ENCODE measurements around the gene CUX1. TPM values are rescaled to one million over a fixed set of nuclear protein-coding genes. Genes with fewer than 3 reads are reported as not detected.

CUX1 gene
- total and polyA plus RNA-seq, 2 donors (not counting 1 experiment from before 2014, with no cell fraction given) = 10.8 to 86.5 TPM

DNA sequence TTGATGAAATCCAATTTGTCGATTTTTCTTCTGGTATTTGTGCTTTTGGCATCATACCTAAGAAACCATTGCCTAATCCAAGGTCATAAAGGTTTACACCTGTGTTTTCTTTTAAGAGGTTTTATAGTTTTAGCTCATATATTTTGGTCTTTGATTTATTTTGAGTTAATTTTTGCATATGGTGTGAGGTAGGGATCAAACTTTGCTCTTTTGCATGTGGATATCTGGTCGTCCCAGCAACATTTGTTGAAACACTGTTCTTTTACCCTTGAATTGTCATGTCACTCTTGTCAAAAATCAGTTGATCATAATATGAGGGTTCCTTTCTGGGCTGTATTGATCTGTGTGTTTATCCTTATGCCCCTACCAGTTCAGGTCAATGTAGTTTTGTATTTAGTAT is 236.7 kb downstream of the CUX1 start:
- intact Hi-C loops (cut with micrococcal nuclease) = no loop called here
- Mint-ChIP-seq H3K4me3 (no peak overlapping the region), H3K27ac (no peak overlapping the region), H3K4me1 (peaks cover 21% of the 10 kb centered on the region), H3K9me3 (ENCODE audit: insufficient read depth) (no peaks in the 10 kb centered on the region), H3K27me3 (no peaks in the 10 kb centered on the region)
- Histone ChIP-seq H3K4me1 (ENCODE audit: control insufficient read depth in 2 of 2, insufficient read depth in 2 of 2, low read length in 2 of 2) (no peaks in the 10 kb centered on the region), H3K36me3 (replicated peaks in 1 of 2; ENCODE audit: control extremely low read depth in 1 of 2, control insufficient read depth in 1 of 2, extremely low read depth in 1 of 2, insufficient read depth in 2 of 2, low read length in 1 of 2) (peaks cover 0 to 2% of the 10 kb centered on the region in 2 experiments), H3K27me3 (replicated peaks in 1 of 4; ENCODE audit: control extremely low read depth in 1 of 4, control insufficient read depth in 3 of 4, insufficient read depth in 4 of 4, low read length in 3 of 4) (no peaks in the 10 kb centered on the region), H4K20me1 (ENCODE audit: control insufficient read depth, insufficient read depth, low read length, poor library complexity, severe bottlenecking) (peaks cover 6% of the 10 kb centered on the region), H3K4me3 (ENCODE audit: control extremely low read depth in 1 of 5, extremely low read depth in 1 of 5, insufficient read depth in 1 of 5, low read depth in 2 of 5, low read length in 4 of 5) (no peak overlapping the region), H3K9me3 (ENCODE audit: control extremely low read depth in 1 of 3, control insufficient read depth in 2 of 3, insufficient read depth in 1 of 3, low read length in 2 of 3) (peaks cover 2 to 12% (median 4%) of the 10 kb centered on the region in 3 donors), H2AFZ (ENCODE audit: insufficient read depth, low read depth, low read length, poor library complexity, severe bottlenecking) (no peak overlapping the region), H3K9ac (ENCODE audit: low read length) (no peak overlapping the region), H3K79me2 (ENCODE audit: control insufficient read depth, insufficient read depth, low read length) (peaks cover 8% of the 10 kb centered on the region), H3K27ac (ENCODE audit: low read length in 2 of 2) (no peak overlapping the region), H3K4me2 (replicated peaks; ENCODE audit: low read depth, low read length, poor library complexity, severe bottlenecking) (no peak overlapping the region)
- DNase-seq (no peak), ATAC-seq (ENCODE audit: low read depth) (no peak)
- TF ChIP-seq, protein P1, sequence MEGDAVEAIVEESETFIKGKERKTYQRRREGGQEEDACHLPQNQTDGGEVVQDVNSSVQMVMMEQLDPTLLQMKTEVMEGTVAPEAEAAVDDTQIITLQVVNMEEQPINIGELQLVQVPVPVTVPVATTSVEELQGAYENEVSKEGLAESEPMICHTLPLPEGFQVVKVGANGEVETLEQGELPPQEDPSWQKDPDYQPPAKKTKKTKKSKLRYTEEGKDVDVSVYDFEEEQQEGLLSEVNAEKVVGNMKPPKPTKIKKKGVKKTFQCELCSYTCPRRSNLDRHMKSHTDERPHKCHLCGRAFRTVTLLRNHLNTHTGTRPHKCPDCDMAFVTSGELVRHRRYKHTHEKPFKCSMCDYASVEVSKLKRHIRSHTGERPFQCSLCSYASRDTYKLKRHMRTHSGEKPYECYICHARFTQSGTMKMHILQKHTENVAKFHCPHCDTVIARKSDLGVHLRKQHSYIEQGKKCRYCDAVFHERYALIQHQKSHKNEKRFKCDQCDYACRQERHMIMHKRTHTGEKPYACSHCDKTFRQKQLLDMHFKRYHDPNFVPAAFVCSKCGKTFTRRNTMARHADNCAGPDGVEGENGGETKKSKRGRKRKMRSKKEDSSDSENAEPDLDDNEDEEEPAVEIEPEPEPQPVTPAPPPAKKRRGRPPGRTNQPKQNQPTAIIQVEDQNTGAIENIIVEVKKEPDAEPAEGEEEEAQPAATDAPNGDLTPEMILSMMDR (IDR thresholded peaks at IDR 0.05) = no peak
- ChIA-PET POLR2A (no interaction called here), CTCF (no interaction called here)
- WGBS (ENCODE audit: insufficient coverage) = no CpG with 5 or more reads among the region's 2 CpGs

DNA sequence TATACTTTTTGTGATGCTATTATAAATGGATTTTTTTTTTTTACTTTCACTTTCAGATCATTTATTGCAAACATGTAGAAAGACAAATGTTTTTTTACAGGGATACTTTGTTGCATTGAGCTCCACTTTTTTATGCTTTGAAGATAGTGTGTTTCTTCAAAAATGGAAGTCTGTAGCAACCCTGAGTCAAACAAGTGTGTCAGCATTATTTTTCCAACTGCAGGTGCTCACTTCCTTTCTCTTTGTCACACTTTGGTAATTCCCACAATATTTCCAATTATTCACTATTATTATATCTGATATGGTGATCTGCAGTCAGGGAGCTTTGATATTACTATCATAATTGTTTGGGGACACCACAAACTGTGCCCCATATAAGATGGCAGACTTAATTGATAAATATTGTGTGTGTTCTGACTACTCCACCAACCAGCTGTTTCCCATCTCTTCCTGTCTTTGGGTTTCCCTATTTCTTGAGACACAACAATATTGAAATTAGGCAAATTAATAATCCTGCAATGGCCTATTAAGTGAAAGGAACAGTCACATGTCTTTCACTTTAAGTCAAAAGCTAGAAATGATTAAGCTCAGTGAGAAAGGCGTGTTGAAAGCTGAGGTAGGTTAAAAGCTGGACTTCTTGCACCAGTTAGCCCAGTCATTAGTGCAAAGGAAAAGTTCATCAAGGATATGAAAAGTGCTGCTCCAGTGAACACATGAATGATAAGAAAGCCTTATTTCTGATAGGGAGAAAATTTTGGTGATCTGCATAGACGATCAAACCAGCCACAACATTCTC is 238.0 kb downstream of the CUX1 start:
- CTCF ChIA-PET = no interaction called here
- POLR2A ChIA-PET = no interaction called here
- H3K4me1 ChIP-seq (ENCODE audit: control insufficient read depth in 2 of 2, insufficient read depth in 2 of 2, low read length in 2 of 2) = no peaks in the 10 kb centered on the region
- no peak overlapping the region for H3K4me3 ChIP-seq (ENCODE audit: control extremely low read depth in 1 of 5, extremely low read depth in 1 of 5, insufficient read depth in 1 of 5, low read depth in 2 of 5, low read length in 4 of 5)
- H3K9me3 ChIP-seq (ENCODE audit: control extremely low read depth in 1 of 3, control insufficient read depth in 2 of 3, insufficient read depth in 1 of 3, low read length in 2 of 3) = peaks cover 2 to 12% (median 4%) of the 10 kb centered on the region in 3 donors
- Mint-ChIP-seq H3K9me3 (ENCODE audit: insufficient read depth) (no peaks in the 10 kb centered on the region), H3K4me3 (no peak overlapping the region), H3K27ac (no peak overlapping the region), H3K27me3 (no peaks in the 10 kb centered on the region), H3K4me1 (peaks cover 22% of the 10 kb centered on the region)
- no peak for ATAC-seq (ENCODE audit: low read depth)
- H3K27ac ChIP-seq (ENCODE audit: low read length in 2 of 2) = no peak overlapping the region
- no peak for DNase-seq
- no peaks in the 10 kb centered on the region for H3K36me3 ChIP-seq (replicated peaks in 1 of 2; ENCODE audit: control extremely low read depth in 1 of 2, control insufficient read depth in 1 of 2, extremely low read depth in 1 of 2, insufficient read depth in 2 of 2, low read length in 1 of 2)
- no peak overlapping the region for H3K4me2 ChIP-seq (replicated peaks; ENCODE audit: low read depth, low read length, poor library complexity, severe bottlenecking)
- no peaks in the 10 kb centered on the region for H3K27me3 ChIP-seq (replicated peaks in 1 of 4; ENCODE audit: control extremely low read depth in 1 of 4, control insufficient read depth in 3 of 4, insufficient read depth in 4 of 4, low read length in 3 of 4)
- WGBS (ENCODE audit: insufficient coverage) = no CpG with 5 or more reads among the region's 2 CpGs
- H3K9ac ChIP-seq (ENCODE audit: low read length) = no peak overlapping the region
- TF ChIP-seq, protein P1 (IDR thresholded peaks at IDR 0.05) = no peak
- no peak for TF ChIP-seq EZH2 (IDR thresholded peaks at IDR 0.05; ENCODE audit: borderline replicate concordance, insufficient read depth, low read depth, low read length, poor library complexity, severe bottlenecking)
- H4K20me1 ChIP-seq (ENCODE audit: control insufficient read depth, insufficient read depth, low read length, poor library complexity, severe bottlenecking) = peaks cover 6% of the 10 kb centered on the region
- no peak overlapping the region for H2AFZ ChIP-seq (ENCODE audit: insufficient read depth, low read depth, low read length, poor library complexity, severe bottlenecking)
- H3K79me2 ChIP-seq (ENCODE audit: control insufficient read depth, insufficient read depth, low read length) = peaks cover 9% of the 10 kb centered on the region
- intact Hi-C loops (cut with micrococcal nuclease) = no loop called here
